Measurements from ENCODE around the gene NTNG2.
A peak's percentile ranks its signal among the peaks of the same experiment; 100 is the strongest.

NTNG2 gene

DNA sequence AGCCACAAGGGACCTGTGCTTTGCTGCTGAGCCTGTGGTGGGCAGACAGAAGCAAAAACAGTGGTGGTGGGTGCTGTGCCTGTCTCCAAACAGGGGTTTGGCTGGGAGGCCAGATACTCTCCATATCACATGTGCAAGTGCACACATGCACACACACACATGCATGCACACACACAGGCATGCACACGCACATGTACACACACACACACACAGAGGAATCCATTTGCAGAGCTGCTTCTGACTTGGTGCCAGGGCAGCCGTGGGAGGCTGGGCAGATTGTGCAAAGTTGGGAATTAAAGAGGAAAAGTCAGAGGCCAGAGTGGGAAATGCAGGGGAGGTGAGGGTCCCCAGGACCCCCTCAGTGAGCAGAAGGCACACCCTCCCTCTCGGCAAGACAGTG, 71.3 kb downstream of the NTNG2 start:
- no peaks in the 10 kb centered on the region for H3K4me1 ChIP-seq (ENCODE audit: control insufficient read depth, insufficient read depth, low read length)

DNA sequence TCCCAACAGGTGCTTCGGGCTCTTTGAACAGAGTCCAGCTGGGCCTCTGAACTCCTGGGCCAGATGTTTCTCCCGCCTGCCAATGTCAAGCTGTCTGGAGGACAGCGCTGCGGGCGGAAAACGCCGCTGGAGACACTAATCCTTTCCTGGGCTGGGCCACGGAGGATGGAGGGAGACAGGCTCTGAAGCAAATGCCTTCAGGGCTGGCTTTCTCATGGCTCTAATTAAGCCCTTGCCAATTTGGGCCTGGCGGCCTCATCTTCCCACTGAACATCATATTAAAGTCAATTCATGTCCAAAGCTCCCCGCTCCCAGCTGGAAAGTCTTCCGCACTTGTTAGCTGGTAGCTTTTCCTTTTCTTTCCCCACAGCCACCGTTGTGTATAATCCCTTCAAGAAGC, 72.7 kb downstream of the NTNG2 start:
- ChIA-PET POLR2A (interaction anchor here (1.3 kb wide), 1 partner anchor 71 kb away, joined by 3 read pairs; no protein-coding TSS in a partner anchor), CTCF (interaction anchor here (0.6 to 9.9 kb wide), 12 partner anchors 9 to 885 kb away, joined by 3 to 382 read pairs (median 5); partner anchors contain the start of gene NTNG2)
- no peaks in the 10 kb centered on the region for H3K36me3 ChIP-seq (ENCODE audit: control insufficient read depth in 2 of 2, insufficient read depth in 1 of 2, low read length in 2 of 2)
- no peaks in the 10 kb centered on the region for H3K9me3 ChIP-seq (ENCODE audit: control insufficient read depth, insufficient read depth, low read depth, low read length)
- H3K4me1 ChIP-seq (ENCODE audit: control insufficient read depth, insufficient read depth, low read length) = no peaks in the 10 kb centered on the region
- H3K27ac ChIP-seq (ENCODE audit: extremely low read depth, low read depth, low read length) = no peak overlapping the region
- no peak overlapping the region for H3K4me3 ChIP-seq (ENCODE audit: low read depth, low read length)
- TF ChIP-seq ZNF707 (tag by site-specific recombination; IDR thresholded peaks at IDR 0.05) (no peak), BCL6B (tag by site-specific recombination; IDR thresholded peaks at IDR 0.05) (no peak), ZNF350 (tag by site-specific recombination; IDR thresholded peaks at IDR 0.05) (no peak), HOXA7 (CRISPR knock-in tag; IDR thresholded peaks at IDR 0.05; ENCODE audit: borderline replicate concordance) (no peak)
- TF ChIP-seq, protein P1, sequence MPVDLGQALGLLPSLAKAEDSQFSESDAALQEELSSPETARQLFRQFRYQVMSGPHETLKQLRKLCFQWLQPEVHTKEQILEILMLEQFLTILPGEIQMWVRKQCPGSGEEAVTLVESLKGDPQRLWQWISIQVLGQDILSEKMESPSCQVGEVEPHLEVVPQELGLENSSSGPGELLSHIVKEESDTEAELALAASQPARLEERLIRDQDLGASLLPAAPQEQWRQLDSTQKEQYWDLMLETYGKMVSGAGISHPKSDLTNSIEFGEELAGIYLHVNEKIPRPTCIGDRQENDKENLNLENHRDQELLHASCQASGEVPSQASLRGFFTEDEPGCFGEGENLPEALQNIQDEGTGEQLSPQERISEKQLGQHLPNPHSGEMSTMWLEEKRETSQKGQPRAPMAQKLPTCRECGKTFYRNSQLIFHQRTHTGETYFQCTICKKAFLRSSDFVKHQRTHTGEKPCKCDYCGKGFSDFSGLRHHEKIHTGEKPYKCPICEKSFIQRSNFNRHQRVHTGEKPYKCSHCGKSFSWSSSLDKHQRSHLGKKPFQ (tag by site-specific recombination; IDR thresholded peaks at IDR 0.05) = no peak

More for the DNA sequence above, 71.3 kb downstream of the NTNG2 start:
- Histone ChIP-seq H3K9me3 (ENCODE audit: control insufficient read depth, insufficient read depth, low read depth, low read length) (no peaks in the 10 kb centered on the region), H3K4me3 (ENCODE audit: low read depth, low read length) (no peak overlapping the region), H3K36me3 (ENCODE audit: control insufficient read depth in 2 of 2, insufficient read depth in 1 of 2, low read length in 2 of 2) (no peaks in the 10 kb centered on the region), H3K27ac (ENCODE audit: extremely low read depth, low read depth, low read length) (no peak overlapping the region)
- ChIA-PET POLR2A (no interaction called here), CTCF (interaction anchor here (0.7 to 9.9 kb wide), 5 partner anchors 26 to 470 kb away, joined by 3 to 382 read pairs (median 5); partner anchors contain the start of gene NTNG2)
- TF ChIP-seq, protein P2, sequence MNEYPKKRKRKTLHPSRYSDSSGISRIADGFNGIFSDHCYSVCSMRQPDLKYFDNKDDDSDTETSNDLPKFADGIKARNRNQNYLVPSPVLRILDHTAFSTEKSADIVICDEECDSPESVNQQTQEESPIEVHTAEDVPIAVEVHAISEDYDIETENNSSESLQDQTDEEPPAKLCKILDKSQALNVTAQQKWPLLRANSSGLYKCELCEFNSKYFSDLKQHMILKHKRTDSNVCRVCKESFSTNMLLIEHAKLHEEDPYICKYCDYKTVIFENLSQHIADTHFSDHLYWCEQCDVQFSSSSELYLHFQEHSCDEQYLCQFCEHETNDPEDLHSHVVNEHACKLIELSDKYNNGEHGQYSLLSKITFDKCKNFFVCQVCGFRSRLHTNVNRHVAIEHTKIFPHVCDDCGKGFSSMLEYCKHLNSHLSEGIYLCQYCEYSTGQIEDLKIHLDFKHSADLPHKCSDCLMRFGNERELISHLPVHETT (tag by site-specific recombination; IDR thresholded peaks at IDR 0.05) = no peak
- 0 out of 2 replicates have a peak, but pooled peaks have one; percentile 26 for TF ChIP-seq ZFHX2 (tag by site-specific recombination; conservative IDR thresholded peaks at IDR 0.05)
- TF ChIP-seq EGR2 (tag by site-specific recombination; IDR thresholded peaks at IDR 0.05; ENCODE audit: low read depth) = 0 out of 2 replicates have a peak, but pooled peaks have one; percentile 10
- TF ChIP-seq, protein P3, sequence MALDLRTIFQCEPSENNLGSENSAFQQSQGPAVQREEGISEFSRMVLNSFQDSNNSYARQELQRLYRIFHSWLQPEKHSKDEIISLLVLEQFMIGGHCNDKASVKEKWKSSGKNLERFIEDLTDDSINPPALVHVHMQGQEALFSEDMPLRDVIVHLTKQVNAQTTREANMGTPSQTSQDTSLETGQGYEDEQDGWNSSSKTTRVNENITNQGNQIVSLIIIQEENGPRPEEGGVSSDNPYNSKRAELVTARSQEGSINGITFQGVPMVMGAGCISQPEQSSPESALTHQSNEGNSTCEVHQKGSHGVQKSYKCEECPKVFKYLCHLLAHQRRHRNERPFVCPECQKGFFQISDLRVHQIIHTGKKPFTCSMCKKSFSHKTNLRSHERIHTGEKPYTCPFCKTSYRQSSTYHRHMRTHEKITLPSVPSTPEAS (tag by site-specific recombination; IDR thresholded peaks at IDR 0.05) = peak; percentile 86
- no peak for TF ChIP-seq YY2 (tag by site-specific recombination; IDR thresholded peaks at IDR 0.05)
- TF ChIP-seq ZNF223 (tag by site-specific recombination; IDR thresholded peaks at IDR 0.05) = no peak

GRCh38 chr9:132235125-132235524, 73.3 kb downstream of the NTNG2 start:
- ChIA-PET CTCF (interaction anchor here (0.6 to 9.9 kb wide), 15 partner anchors 9 to 885 kb away, joined by 3 to 382 read pairs (median 9); partner anchors contain the start of gene NTNG2), POLR2A (interaction anchor here (0.5 to 1.3 kb wide), 2 partner anchors 72 to 1584 kb away, joined by 3 read pairs; no protein-coding TSS in a partner anchor)
- H3K4me1 ChIP-seq (ENCODE audit: control insufficient read depth, insufficient read depth, low read length) = no peaks in the 10 kb centered on the region
- TF ChIP-seq ZFP41 (tag by site-specific recombination; IDR thresholded peaks at IDR 0.05; ENCODE audit: borderline replicate concordance) (no peak), KLF8 (tag by site-specific recombination; IDR thresholded peaks at IDR 0.05) (no peak), ZNF677 (tag by site-specific recombination; IDR thresholded peaks at IDR 0.05) (no peak), ZNF239 (tag by site-specific recombination; IDR thresholded peaks at IDR 0.05) (no peak)
- no peaks in the 10 kb centered on the region for H3K9me3 ChIP-seq (ENCODE audit: control insufficient read depth, insufficient read depth, low read depth, low read length)
- no peak overlapping the region for H3K27ac ChIP-seq (ENCODE audit: extremely low read depth, low read depth, low read length)
- no peak overlapping the region for H3K4me3 ChIP-seq (ENCODE audit: low read depth, low read length)
- H3K36me3 ChIP-seq (ENCODE audit: control insufficient read depth in 2 of 2, insufficient read depth in 1 of 2, low read length in 2 of 2) = no peaks in the 10 kb centered on the region
